Liver (tissue), 9 donors: ENCODE measurements around the gene DLK1. TPM values are rescaled to one million over a fixed set of nuclear protein-coding genes. Genes with fewer than 3 reads are reported as not detected.

Experiments
- DNase-seq: peaks from one replicate; pipeline ENCODE4 v3.0.0-alpha.2; 2017; ENCODE audit warnings: low spot score
- H3K27ac ChIP-seq, 2 donors: one replicate each; pipeline ENCODE4 v1.7.0; 2013; ENCODE audit warnings: inconsistent platforms in 2 of 2, low read length in 2 of 2, control low read depth in 1 of 2, low read depth in 1 of 2, mild to moderate bottlenecking in 1 of 2
- H3K27me3 ChIP-seq, 4 donors: one replicate each; pipeline versions ENCODE4 v1.6.1 to v1.7.0; 2013; ENCODE audit warnings: low read length in 3 of 4, inconsistent platforms in 1 of 4, mild to moderate bottlenecking in 1 of 4, moderate library complexity in 1 of 4; ENCODE audit not compliant: control insufficient read depth in 4 of 4, insufficient read depth in 4 of 4
- H3K36me3 ChIP-seq, 4 donors: one replicate each; pipeline versions ENCODE4 v1.6.1 to v1.7.0; 2013; ENCODE audit warnings: low read length in 3 of 4, mild to moderate bottlenecking in 3 of 4, low read depth in 1 of 4, moderate library complexity in 1 of 4; ENCODE audit not compliant: control insufficient read depth in 4 of 4, insufficient read depth in 3 of 4
- H3K4me1 ChIP-seq, 4 donors: one replicate each; pipeline versions ENCODE4 v1.6.1 to v1.7.0; 2013; ENCODE audit warnings: low read length in 3 of 4, mild to moderate bottlenecking in 3 of 4, moderate library complexity in 1 of 4; ENCODE audit not compliant: control insufficient read depth in 4 of 4, insufficient read depth in 4 of 4
- H3K4me3 ChIP-seq, 3 donors: one replicate each; pipeline versions ENCODE4 v1.6.1 to v1.7.0; 2013; ENCODE audit warnings: low read length in 3 of 3, control low read depth in 1 of 3, low read depth in 1 of 3, mild to moderate bottlenecking in 1 of 3
- H3K9ac ChIP-seq, 2 donors: one replicate each; pipeline ENCODE4 v1.7.0; 2013; ENCODE audit warnings: low read length in 2 of 2, mild to moderate bottlenecking in 2 of 2, moderate library complexity in 2 of 2, control low read depth in 1 of 2, low read depth in 1 of 2
- H3K9me3 ChIP-seq, 4 donors: one replicate each; pipeline versions ENCODE4 v1.6.1 to v1.7.0; 2013; ENCODE audit warnings: low read length in 3 of 4; ENCODE audit not compliant: control insufficient read depth in 4 of 4
- ATF3 ChIP-seq: IDR thresholded peaks from 2 replicates; pipeline ENCODE4 v1.6.1; 2016; ENCODE audit warnings: antibody characterized with exemption
- EGR1 ChIP-seq, 2 donors: IDR thresholded peaks; 2 replicates each; pipeline ENCODE4 v1.6.1; 2016 to 2018; ENCODE audit warnings: antibody characterized with exemption in 2 of 2, low read depth in 2 of 2
- FOXA1 ChIP-seq: IDR thresholded peaks from 2 replicates; pipeline ENCODE4 v1.6.1; 2016; ENCODE audit warnings: antibody characterized with exemption
- FOXA2 ChIP-seq: IDR thresholded peaks from 2 replicates; pipeline ENCODE4 v1.6.1; 2016; ENCODE audit warnings: antibody characterized with exemption
- GABPA ChIP-seq, 2 donors: IDR thresholded peaks in 1 of 2; conservative IDR thresholded peaks in 1 of 2; 2 replicates each; pipeline ENCODE4 v1.6.1; 2016; ENCODE audit warnings: antibody characterized with exemption in 2 of 2, mild to moderate bottlenecking in 1 of 2, moderate library complexity in 1 of 2
- HNF4A ChIP-seq, 2 donors: conservative IDR thresholded peaks; 2 replicates each; pipeline ENCODE4 v1.6.1; 2016; ENCODE audit warnings: antibody characterized with exemption in 2 of 2, mild to moderate bottlenecking in 2 of 2
- HNF4G ChIP-seq: IDR thresholded peaks from 2 replicates; pipeline ENCODE4 v1.6.1; 2016; ENCODE audit warnings: antibody characterized with exemption
- JUND ChIP-seq, 2 donors: IDR thresholded peaks; 2 replicates each; pipeline ENCODE4 v1.6.1; 2016; ENCODE audit warnings: antibody characterized with exemption in 2 of 2
- NR2F2 ChIP-seq: IDR thresholded peaks from 2 replicates; pipeline ENCODE4 v1.6.1; 2016; ENCODE audit warnings: antibody characterized with exemption
- RAD21 ChIP-seq, 2 donors: IDR thresholded peaks; 2 replicates each; pipeline ENCODE4 v1.6.1; 2016; ENCODE audit warnings: antibody characterized with exemption in 2 of 2, mild to moderate bottlenecking in 2 of 2
- RXRA ChIP-seq, 2 donors: IDR thresholded peaks; 2 replicates each; pipeline ENCODE4 v1.6.1; 2017 to 2018; ENCODE audit warnings: antibody characterized with exemption in 2 of 2, mild to moderate bottlenecking in 1 of 2
- SP1 ChIP-seq: IDR thresholded peaks from 2 replicates; pipeline ENCODE4 v1.6.1; 2018; ENCODE audit warnings: antibody characterized with exemption, mild to moderate bottlenecking
- TAF1 ChIP-seq: conservative IDR thresholded peaks from 2 replicates; pipeline ENCODE4 v1.6.1; 2016; ENCODE audit warnings: antibody characterized with exemption, mild to moderate bottlenecking
- YY1 ChIP-seq: IDR thresholded peaks from 2 replicates; pipeline ENCODE4 v1.6.1; 2016; ENCODE audit warnings: antibody characterized with exemption, mild to moderate bottlenecking
- WGBS: extraction: QIAGEN DNeasy Blood & Tissue Kit; methylation state at CpG from one replicate; pipeline ENCODE4 v1.1.7; 2013; 5-methylcytosine and 5-hydroxymethylcytosine counted together
- polyA plus RNA-seq, 2 donors: library from polyadenylated mRNA; stranded (reverse) in 1 of 2; unstranded in 1 of 2; fragments of 200-250 nt in 1 of 2; fragments of >200 nt in 1 of 2; fragmentation: Nextera tagmentation in 1 of 2; extraction: Ambion mirVana in 1 of 2; gene quantifications; one replicate each; pipeline versions ENCODE4 v1.2.1 to v1.2.3, GENCODE V29; 2013 to 2015
- total RNA-seq, 2 donors: library from RNA; depleted of rRNA; stranded (reverse); fragments of >200 nt; gene quantifications; one replicate each; pipeline ENCODE4 v1.2.3, GENCODE V29; 2014
- TF ChIP-seq, protein P1 (sequence below): fragments of 150-350 bp; IDR thresholded peaks from 2 replicates; pipeline ENCODE4 v1.5.1; 2017; ENCODE audit warnings: improper control_type of control experiment, low read depth, low read length; ENCODE audit not compliant: missing input control
- TF ChIP-seq, protein P2 (sequence below): IDR thresholded peaks from 2 replicates; pipeline ENCODE4 v1.6.1; 2016; ENCODE audit warnings: antibody characterized with exemption
- TF ChIP-seq, protein P3 (sequence below): IDR thresholded peaks from 2 replicates; pipeline ENCODE4 v1.6.1; 2016; ENCODE audit warnings: antibody characterized with exemption
- TF ChIP-seq, protein P4 (sequence below): IDR thresholded peaks from 2 replicates; pipeline ENCODE4 v1.6.1; 2016; ENCODE audit warnings: antibody characterized with exemption, mild to moderate bottlenecking
- donor health status: healthy.
- donor health status: healthy.
- donor health status: healthy.
- donor health status: healthy.
- donor health status: healthy.

Gene DLK1
- total and polyA plus RNA-seq, 4 donors = 0.42 to 331 (median 1.8) TPM; not detected in 1

DNA sequence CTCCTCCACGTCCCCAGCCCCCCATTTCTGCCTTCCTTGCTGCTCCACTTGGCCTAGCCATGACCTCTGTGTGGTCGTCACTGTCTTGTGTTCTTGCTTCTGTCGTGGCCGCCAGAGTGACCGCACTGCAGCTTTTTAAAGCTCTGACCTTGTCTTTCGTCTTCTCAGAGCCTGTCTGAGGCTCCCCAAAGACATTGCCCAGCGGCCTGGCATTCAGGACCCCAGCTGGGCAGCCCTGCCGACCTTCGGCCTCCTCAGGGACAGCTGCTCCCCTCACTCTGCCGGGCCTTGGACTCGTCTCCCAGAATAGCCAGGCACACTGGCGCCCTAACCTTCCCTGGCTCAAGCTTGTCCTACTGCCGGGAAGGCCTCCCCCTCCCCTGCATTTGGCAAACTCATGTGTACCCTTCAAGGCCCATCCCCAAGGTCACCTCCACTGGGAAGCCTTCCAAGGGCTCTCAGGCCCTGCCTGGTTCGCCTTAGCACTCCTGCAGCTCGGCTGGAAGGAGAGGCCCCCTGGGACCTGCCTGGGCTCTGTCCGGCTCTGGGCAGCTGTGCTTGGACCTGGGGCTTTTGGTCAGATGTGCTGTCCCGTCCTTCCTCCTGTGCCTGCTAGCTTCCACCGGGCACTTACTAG, 15.7 kb upstream of the DLK1 start:
- Histone ChIP-seq H3K36me3 (no peaks in the 10 kb centered on the region), H3K27me3 (peaks cover 0 to 7% (median 0%) of the 10 kb centered on the region in 4 donors), H3K9ac (no peak overlapping the region), H3K4me1 (peaks cover 0 to 3% (median 0%) of the 10 kb centered on the region in 4 donors), H3K4me3 (no peak overlapping the region), H3K9me3 (no peaks in the 10 kb centered on the region), H3K27ac (no peak overlapping the region)
- WGBS = 81% methylated on average over 18 of the region's 18 CpGs
- TF ChIP-seq, protein P1, sequence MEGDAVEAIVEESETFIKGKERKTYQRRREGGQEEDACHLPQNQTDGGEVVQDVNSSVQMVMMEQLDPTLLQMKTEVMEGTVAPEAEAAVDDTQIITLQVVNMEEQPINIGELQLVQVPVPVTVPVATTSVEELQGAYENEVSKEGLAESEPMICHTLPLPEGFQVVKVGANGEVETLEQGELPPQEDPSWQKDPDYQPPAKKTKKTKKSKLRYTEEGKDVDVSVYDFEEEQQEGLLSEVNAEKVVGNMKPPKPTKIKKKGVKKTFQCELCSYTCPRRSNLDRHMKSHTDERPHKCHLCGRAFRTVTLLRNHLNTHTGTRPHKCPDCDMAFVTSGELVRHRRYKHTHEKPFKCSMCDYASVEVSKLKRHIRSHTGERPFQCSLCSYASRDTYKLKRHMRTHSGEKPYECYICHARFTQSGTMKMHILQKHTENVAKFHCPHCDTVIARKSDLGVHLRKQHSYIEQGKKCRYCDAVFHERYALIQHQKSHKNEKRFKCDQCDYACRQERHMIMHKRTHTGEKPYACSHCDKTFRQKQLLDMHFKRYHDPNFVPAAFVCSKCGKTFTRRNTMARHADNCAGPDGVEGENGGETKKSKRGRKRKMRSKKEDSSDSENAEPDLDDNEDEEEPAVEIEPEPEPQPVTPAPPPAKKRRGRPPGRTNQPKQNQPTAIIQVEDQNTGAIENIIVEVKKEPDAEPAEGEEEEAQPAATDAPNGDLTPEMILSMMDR = no peak
- TF ChIP-seq FOXA1 (no peak), TAF1 (no peak), SP1 (no peak), HNF4A (conservative IDR thresholded peaks at IDR 0.05) (no peak), NR2F2 (no peak), HNF4G (no peak), ATF3 (no peak), RXRA (IDR thresholded peaks at IDR 0.05) (no peak), GABPA (IDR thresholded peaks at IDR 0.05 in 1 of 2, conservative IDR thresholded peaks at IDR 0.05 in 1 of 2) (no peak), RAD21 (IDR thresholded peaks at IDR 0.05) (no peak), YY1 (no peak), EGR1 (IDR thresholded peaks at IDR 0.05; ENCODE audit: low read depth in 2 of 2) (no peak), JUND (IDR thresholded peaks at IDR 0.05) (no peak), FOXA2 (no peak)
- TF ChIP-seq, protein P2, sequence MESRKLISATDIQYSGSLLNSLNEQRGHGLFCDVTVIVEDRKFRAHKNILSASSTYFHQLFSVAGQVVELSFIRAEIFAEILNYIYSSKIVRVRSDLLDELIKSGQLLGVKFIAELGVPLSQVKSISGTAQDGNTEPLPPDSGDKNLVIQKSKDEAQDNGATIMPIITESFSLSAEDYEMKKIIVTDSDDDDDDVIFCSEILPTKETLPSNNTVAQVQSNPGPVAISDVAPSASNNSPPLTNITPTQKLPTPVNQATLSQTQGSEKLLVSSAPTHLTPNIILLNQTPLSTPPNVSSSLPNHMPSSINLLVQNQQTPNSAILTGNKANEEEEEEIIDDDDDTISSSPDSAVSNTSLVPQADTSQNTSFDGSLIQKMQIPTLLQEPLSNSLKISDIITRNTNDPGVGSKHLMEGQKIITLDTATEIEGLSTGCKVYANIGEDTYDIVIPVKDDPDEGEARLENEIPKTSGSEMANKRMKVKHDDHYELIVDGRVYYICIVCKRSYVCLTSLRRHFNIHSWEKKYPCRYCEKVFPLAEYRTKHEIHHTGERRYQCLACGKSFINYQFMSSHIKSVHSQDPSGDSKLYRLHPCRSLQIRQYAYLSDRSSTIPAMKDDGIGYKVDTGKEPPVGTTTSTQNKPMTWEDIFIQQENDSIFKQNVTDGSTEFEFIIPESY = no peak
- TF ChIP-seq, protein P3, sequence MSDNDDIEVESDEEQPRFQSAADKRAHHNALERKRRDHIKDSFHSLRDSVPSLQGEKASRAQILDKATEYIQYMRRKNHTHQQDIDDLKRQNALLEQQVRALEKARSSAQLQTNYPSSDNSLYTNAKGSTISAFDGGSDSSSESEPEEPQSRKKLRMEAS = no peak
- TF ChIP-seq, protein P4, sequence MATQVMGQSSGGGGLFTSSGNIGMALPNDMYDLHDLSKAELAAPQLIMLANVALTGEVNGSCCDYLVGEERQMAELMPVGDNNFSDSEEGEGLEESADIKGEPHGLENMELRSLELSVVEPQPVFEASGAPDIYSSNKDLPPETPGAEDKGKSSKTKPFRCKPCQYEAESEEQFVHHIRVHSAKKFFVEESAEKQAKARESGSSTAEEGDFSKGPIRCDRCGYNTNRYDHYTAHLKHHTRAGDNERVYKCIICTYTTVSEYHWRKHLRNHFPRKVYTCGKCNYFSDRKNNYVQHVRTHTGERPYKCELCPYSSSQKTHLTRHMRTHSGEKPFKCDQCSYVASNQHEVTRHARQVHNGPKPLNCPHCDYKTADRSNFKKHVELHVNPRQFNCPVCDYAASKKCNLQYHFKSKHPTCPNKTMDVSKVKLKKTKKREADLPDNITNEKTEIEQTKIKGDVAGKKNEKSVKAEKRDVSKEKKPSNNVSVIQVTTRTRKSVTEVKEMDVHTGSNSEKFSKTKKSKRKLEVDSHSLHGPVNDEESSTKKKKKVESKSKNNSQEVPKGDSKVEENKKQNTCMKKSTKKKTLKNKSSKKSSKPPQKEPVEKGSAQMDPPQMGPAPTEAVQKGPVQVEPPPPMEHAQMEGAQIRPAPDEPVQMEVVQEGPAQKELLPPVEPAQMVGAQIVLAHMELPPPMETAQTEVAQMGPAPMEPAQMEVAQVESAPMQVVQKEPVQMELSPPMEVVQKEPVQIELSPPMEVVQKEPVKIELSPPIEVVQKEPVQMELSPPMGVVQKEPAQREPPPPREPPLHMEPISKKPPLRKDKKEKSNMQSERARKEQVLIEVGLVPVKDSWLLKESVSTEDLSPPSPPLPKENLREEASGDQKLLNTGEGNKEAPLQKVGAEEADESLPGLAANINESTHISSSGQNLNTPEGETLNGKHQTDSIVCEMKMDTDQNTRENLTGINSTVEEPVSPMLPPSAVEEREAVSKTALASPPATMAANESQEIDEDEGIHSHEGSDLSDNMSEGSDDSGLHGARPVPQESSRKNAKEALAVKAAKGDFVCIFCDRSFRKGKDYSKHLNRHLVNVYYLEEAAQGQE = no peak
- DNase-seq = no peak
